Right atrium auricular region (tissue), 2 donors: ENCODE data around the gene PIP4K2C. TPM values are rescaled to one million over a fixed set of nuclear protein-coding genes. Genes with fewer than 3 reads are reported as not detected.
"Not testable (repeated sequence)": the region's sequence is repeated elsewhere in the genome, so short reads cannot be mapped to it uniquely, and the experiment has no call there.

Experiments
- DNase-seq: peaks from one replicate; pipeline ENCODE4 v3.0.0-alpha.2; 2019; ENCODE audit warnings: low spot score
- H3K27ac ChIP-seq, 2 donors: fragments of 200-600 bp; sonication (generic); 1 replicate in 1 of 2; 2 replicates in 1 of 2; pipeline ENCODE4 v1.5.1; 2016 to 2019
- H3K27me3 ChIP-seq, 2 donors: fragments of 200-600 bp; sonication (generic); one replicate each; pipeline versions ENCODE4 v1.5.1 to v1.6.0; 2017 to 2019
- H3K36me3 ChIP-seq: fragments of 200-600 bp; sonication (generic); one replicate; pipeline ENCODE4 v1.5.1; 2016
- H3K4me1 ChIP-seq, 2 donors: fragments of 200-600 bp; sonication (generic); one replicate each; pipeline versions ENCODE4 v1.5.1 to v1.6.0; 2017 to 2019
- H3K4me3 ChIP-seq, 2 donors: fragments of 200-600 bp; sonication (generic); 1 replicate in 1 of 2; 2 replicates in 1 of 2; pipeline ENCODE4 v1.5.1; 2017 to 2019; ENCODE audit warnings: mild to moderate bottlenecking in 1 of 2, moderate library complexity in 1 of 2
- H3K9me3 ChIP-seq, 2 donors: fragments of 200-600 bp; sonication (generic); one replicate each; pipeline ENCODE4 v1.5.1; 2019
- CTCF ChIP-seq, 2 donors: fragments of 200-600 bp; sonication (generic); IDR thresholded peaks; one replicate each; pipeline ENCODE4 v1.5.1; 2019; ENCODE audit warnings: antibody characterized with exemption in 2 of 2
- total RNA-seq, 2 donors: library from RNA; depleted of rRNA; stranded (reverse); fragments of >200 nt; gene quantifications; one replicate each; pipeline ENCODE4 v1.1.0, GENCODE V29; 2016

The PIP4K2C gene
- total RNA-seq, 2 donors from 2014 or later: 22.1 to 25.2 TPM

DNA sequence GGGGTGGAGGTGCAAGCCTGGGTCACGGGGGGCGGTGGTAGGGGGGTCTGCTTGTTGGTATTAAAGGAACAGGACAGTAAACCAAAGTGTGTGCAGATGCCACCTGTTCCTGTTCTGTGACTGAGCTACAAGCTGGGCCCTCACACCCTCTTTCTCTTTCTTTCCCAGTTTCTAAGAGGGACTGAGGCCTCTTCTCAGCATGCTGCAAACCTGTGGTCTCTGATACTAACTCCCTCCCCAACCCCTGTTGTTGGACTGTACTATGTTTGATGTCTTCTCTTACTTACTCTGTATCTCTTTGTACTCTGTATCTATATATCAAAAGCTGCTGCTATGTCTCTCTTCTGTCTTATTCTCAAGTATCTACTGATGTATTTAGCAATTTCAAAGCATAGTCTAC, 6.9 kb upstream of the PIP4K2C start:
- Histone ChIP-seq H3K4me3 (no peak overlapping the region), H3K27ac (no peak overlapping the region), H3K4me1 (no peaks in the 10 kb centered on the region), H3K9me3 (no peaks in the 10 kb centered on the region), H3K27me3 (no peaks in the 10 kb centered on the region), H3K36me3 (no peaks in the 10 kb centered on the region)
- no peak for TF ChIP-seq CTCF (IDR thresholded peaks at IDR 0.05)
- no peak for DNase-seq

DNA sequence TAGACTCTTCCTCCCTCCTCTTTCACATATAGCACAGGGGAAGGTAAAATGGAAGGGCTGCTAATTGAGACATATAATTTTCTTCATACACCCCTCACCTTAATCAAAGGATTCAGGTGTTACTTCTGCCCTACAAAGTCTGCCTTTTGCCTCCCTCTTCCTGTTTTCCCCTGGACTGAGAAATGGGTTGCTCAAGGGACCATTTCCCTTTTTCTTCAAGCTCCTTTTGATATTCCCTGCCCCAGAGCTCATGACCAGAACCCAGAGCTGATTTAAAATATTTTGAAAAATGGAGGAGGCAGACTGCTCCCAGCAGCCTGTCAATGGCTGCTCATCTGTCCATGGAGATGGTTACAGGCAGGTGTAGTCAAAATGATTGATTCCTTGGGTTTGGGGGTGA, 6.3 kb upstream of the PIP4K2C start:
- H3K4me1 ChIP-seq: no peaks in the 10 kb centered on the region
- no peak for DNase-seq
- no peaks in the 10 kb centered on the region for H3K27me3 ChIP-seq
- H3K36me3 ChIP-seq: no peaks in the 10 kb centered on the region
- no peaks in the 10 kb centered on the region for H3K9me3 ChIP-seq
- TF ChIP-seq CTCF (IDR thresholded peaks at IDR 0.05): no peak
- H3K27ac ChIP-seq: no peak overlapping the region
- no peak overlapping the region for H3K4me3 ChIP-seq

DNA sequence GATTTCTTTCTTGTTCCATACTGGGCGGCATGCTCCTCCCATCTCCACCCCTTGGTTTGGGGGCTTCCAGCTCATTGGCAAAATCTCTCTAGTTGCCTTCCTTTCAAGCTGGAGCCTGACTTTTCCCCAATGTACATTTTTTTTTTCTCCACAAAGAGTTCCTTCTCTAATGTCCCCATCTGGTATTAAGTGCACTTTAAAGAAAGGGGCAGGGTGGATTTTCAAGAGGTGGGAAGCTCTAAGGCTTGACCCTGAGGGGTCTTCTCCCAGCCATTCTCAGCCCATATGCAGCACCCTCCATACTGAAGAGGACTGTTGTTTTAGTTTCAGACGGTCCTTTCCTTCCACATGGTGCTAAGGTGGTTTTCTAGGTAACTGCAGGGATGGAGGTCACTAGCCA, 5.8 kb upstream of the PIP4K2C start:
- DNase-seq: no peak
- no peak for TF ChIP-seq CTCF (IDR thresholded peaks at IDR 0.05)
- Histone ChIP-seq H3K36me3 (no peaks in the 10 kb centered on the region), H3K27ac (no peak overlapping the region), H3K9me3 (no peaks in the 10 kb centered on the region), H3K4me3 (no peak overlapping the region), H3K27me3 (no peaks in the 10 kb centered on the region), H3K4me1 (peaks cover 0 to under 1% of the 10 kb centered on the region in 2 donors)

- TF ChIP-seq CTCF (IDR thresholded peaks at IDR 0.05): no peak
- Histone ChIP-seq H3K36me3 (no peaks in the 10 kb centered on the region), H3K4me1 (peaks cover 0 to 6% of the 10 kb centered on the region in 2 donors), H3K4me3 (no peak overlapping the region), H3K27ac (no peak overlapping the region), H3K9me3 (no peaks in the 10 kb centered on the region), H3K27me3 (no peaks in the 10 kb centered on the region)
- no peak for DNase-seq
Observed at GRCh38 chr12:57586128-57586527, 4.9 kb upstream of the PIP4K2C start.

DNA sequence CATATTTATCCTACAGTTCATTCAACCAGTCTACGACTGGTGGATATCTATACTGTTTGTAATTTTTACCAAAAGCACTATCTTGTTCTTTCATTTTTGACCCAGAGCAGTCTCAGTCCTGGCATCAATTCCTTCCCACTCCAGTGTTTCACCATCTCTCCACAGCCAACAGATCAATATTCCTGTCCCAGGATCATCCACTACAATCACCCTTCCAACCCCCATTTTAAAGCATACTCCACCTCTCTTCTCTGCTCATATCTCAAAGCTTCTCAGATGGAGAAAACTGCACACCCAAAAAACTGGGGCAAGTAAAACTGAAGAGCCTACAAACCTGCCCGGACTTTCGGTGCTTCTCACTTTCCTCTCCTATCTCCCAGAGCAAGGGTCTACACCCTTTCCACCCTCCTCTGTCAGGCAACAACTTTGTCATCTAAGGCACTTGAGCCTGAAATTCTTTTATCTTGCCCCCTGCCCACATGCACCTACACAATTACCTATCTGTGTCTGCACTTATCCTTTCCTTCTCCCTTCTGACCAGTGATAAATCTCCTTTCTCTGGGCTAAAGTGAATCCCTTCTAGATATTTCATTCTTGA, 4.1 kb upstream of the PIP4K2C start:
- Histone ChIP-seq H3K9me3 (no peaks in the 10 kb centered on the region), H3K27me3 (no peaks in the 10 kb centered on the region), H3K4me3 (no peak overlapping the region), H3K27ac (no peak overlapping the region), H3K4me1 (peaks cover 0 to 11% of the 10 kb centered on the region in 2 donors), H3K36me3 (no peaks in the 10 kb centered on the region)
- TF ChIP-seq CTCF (IDR thresholded peaks at IDR 0.05): no peak
- DNase-seq: no peak

- not testable (repeated sequence) for H3K4me3 ChIP-seq, H3K36me3 ChIP-seq
Observed at GRCh38 chr12:57588951-57589610, 1.9 kb upstream of the PIP4K2C start.

More at GRCh38 chr12:57588951-57589610, 1.9 kb upstream of the PIP4K2C start:
- not testable (repeated sequence) for H3K27me3 ChIP-seq, H3K27ac ChIP-seq, H3K9me3 ChIP-seq, DNase-seq
- H3K4me1 ChIP-seq: peaks cover 0 to 13% of the 10 kb centered on the region in 2 donors
